Right atrium auricular region (tissue), 2 donors: Measurements from ENCODE around the gene HBQ1. TPM values are rescaled to one million over a fixed set of nuclear protein-coding genes. Genes with fewer than 3 reads are reported as not detected.
"Not testable (repeated sequence)": the region's sequence is repeated elsewhere in the genome, so short reads cannot be mapped to it uniquely, and the experiment has no call there.

ENCODE experiments used
- DNase-seq: peaks from one replicate; pipeline ENCODE4 v3.0.0-alpha.2; 2019; ENCODE audit warnings: low spot score
- H3K27ac ChIP-seq, 2 donors: fragments of 200-600 bp; sonication (generic); 1 replicate in 1 of 2; 2 replicates in 1 of 2; pipeline ENCODE4 v1.5.1; 2016 to 2019
- H3K27me3 ChIP-seq, 2 donors: fragments of 200-600 bp; sonication (generic); one replicate each; pipeline versions ENCODE4 v1.5.1 to v1.6.0; 2017 to 2019
- H3K36me3 ChIP-seq: fragments of 200-600 bp; sonication (generic); one replicate; pipeline ENCODE4 v1.5.1; 2016
- H3K4me1 ChIP-seq, 2 donors: fragments of 200-600 bp; sonication (generic); one replicate each; pipeline versions ENCODE4 v1.5.1 to v1.6.0; 2017 to 2019
- H3K4me3 ChIP-seq, 2 donors: fragments of 200-600 bp; sonication (generic); 1 replicate in 1 of 2; 2 replicates in 1 of 2; pipeline ENCODE4 v1.5.1; 2017 to 2019; ENCODE audit warnings: mild to moderate bottlenecking in 1 of 2, moderate library complexity in 1 of 2
- H3K9me3 ChIP-seq, 2 donors: fragments of 200-600 bp; sonication (generic); one replicate each; pipeline ENCODE4 v1.5.1; 2019
- CTCF ChIP-seq, 2 donors: fragments of 200-600 bp; sonication (generic); IDR thresholded peaks; one replicate each; pipeline ENCODE4 v1.5.1; 2019; ENCODE audit warnings: antibody characterized with exemption in 2 of 2
- total RNA-seq, 2 donors: library from RNA; depleted of rRNA; stranded (reverse); fragments of >200 nt; gene quantifications; one replicate each; pipeline ENCODE4 v1.1.0, GENCODE V29; 2016

HBQ1 gene
- total RNA-seq, 2 donors from 2014 or later = 2.1 to 2.8 TPM

DNA sequence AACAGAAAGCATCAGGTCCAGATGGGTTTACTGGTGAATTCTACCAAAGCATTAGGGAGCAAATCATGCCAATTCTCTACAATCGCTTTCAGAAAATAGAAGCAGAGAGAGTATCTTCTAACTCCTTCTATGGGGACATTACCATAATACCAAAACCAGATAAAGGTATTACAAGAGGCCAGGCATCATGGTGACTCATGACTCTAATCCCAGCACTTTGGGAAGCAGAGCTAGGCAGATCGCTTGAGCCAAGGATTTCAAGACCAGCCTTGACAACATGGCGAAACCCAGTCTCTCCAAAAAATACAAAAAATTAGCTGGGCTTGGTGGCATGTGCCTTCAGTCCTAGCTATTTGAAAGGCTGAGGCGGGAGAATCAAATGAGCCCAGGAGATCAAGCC, 23.0 kb downstream of the HBQ1 start:
- H3K27me3 ChIP-seq = no peaks in the 10 kb centered on the region
- H3K36me3 ChIP-seq = peaks cover 86% of the 10 kb centered on the region
- H3K9me3 ChIP-seq = no peaks in the 10 kb centered on the region
- H3K4me3 ChIP-seq = no peak overlapping the region
- no peak overlapping the region for H3K27ac ChIP-seq
- H3K4me1 ChIP-seq = no peaks in the 10 kb centered on the region
- no peak for TF ChIP-seq CTCF (IDR thresholded peaks at IDR 0.05)
- no peak for DNase-seq

DNA sequence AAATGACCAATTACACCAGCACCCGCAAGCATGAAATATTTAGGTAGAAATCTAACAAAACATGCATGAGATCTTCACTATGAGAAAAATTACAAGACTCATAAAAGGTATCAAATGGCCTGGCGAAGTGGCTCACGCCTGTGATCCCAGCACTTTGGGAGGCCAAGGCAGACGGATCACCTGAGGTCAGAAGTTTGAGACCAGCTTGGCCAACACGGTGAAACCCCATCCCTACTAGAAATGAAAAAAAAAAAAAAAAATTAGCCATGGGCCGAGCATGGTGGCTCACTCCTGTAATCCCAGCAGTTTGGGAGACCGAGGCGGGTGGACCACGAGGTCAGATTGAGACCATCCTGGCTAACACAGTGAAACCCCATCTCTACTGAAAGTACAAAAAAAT, 23.8 kb downstream of the HBQ1 start:
- peaks cover 86% of the 10 kb centered on the region for H3K36me3 ChIP-seq
- not testable (repeated sequence) for H3K4me1 ChIP-seq, H3K27ac ChIP-seq

GRCh38 chr16:209359-209758, 29.1 kb downstream of the HBQ1 start:
- not testable (repeated sequence) for DNase-seq, H3K27ac ChIP-seq
- peaks cover 62% of the 10 kb centered on the region for H3K36me3 ChIP-seq

More for the DNA sequence above, 23.8 kb downstream of the HBQ1 start:
- DNase-seq, H3K9me3 ChIP-seq, H3K27me3 ChIP-seq, H3K4me3 ChIP-seq: not testable (repeated sequence)

GRCh38 chr16:211631-212180, 31.4 kb downstream of the HBQ1 start:
- not testable (repeated sequence) for H3K27me3 ChIP-seq, DNase-seq, H3K27ac ChIP-seq

More at GRCh38 chr16:209359-209758, 29.1 kb downstream of the HBQ1 start:
- H3K4me3 ChIP-seq, H3K4me1 ChIP-seq, H3K27me3 ChIP-seq, H3K9me3 ChIP-seq: not testable (repeated sequence)

GRCh38 chr16:212999-213398, 32.7 kb downstream of the HBQ1 start:
- peaks cover 62% of the 10 kb centered on the region for H3K36me3 ChIP-seq
- H3K9me3 ChIP-seq = no peaks in the 10 kb centered on the region
- H3K27me3 ChIP-seq = no peaks in the 10 kb centered on the region
- H3K4me1 ChIP-seq = peaks cover 0 to 6% of the 10 kb centered on the region in 2 donors
- no peak for TF ChIP-seq CTCF (IDR thresholded peaks at IDR 0.05)
- no peak for DNase-seq
- no peak overlapping the region for H3K4me3 ChIP-seq
- peak overlapping the region in 1 of 2 donors; percentile 36 for H3K27ac ChIP-seq

More at GRCh38 chr16:211631-212180, 31.4 kb downstream of the HBQ1 start:
- H3K4me3 ChIP-seq, H3K4me1 ChIP-seq, H3K9me3 ChIP-seq: not testable (repeated sequence)
- H3K36me3 ChIP-seq = peaks cover 62% of the 10 kb centered on the region

GRCh38 chr16:220021-220420, 39.8 kb downstream of the HBQ1 start:
- no peak overlapping the region for H3K27ac ChIP-seq
- DNase-seq = no peak
- H3K36me3 ChIP-seq = peaks cover 96% of the 10 kb centered on the region
- no peak for TF ChIP-seq CTCF (IDR thresholded peaks at IDR 0.05)
- no peaks in the 10 kb centered on the region for H3K27me3 ChIP-seq
- no peaks in the 10 kb centered on the region for H3K4me1 ChIP-seq
- no peak overlapping the region for H3K4me3 ChIP-seq
- no peaks in the 10 kb centered on the region for H3K9me3 ChIP-seq

GRCh38 chr16:228151-228851, 48.0 kb downstream of the HBQ1 start:
- no peak for DNase-seq
- peak overlapping the region; percentile 96 to 99 for H3K27ac ChIP-seq

More at GRCh38 chr16:228151-228851, 48.0 kb downstream of the HBQ1 start:
- Histone ChIP-seq H3K9me3 (no peaks in the 10 kb centered on the region), H3K4me3 (peak overlapping the region; percentile 91 to 95), H3K27me3 (no peaks in the 10 kb centered on the region), H3K4me1 (peaks cover 0 to 20% of the 10 kb centered on the region in 2 donors), H3K36me3 (peaks cover 46% of the 10 kb centered on the region)
- TF ChIP-seq CTCF (IDR thresholded peaks at IDR 0.05) = no peak
